Keratinocyte (primary cell): Measurements from ENCODE around the gene ZC2HC1B. TPM values are rescaled to one million over a fixed set of nuclear protein-coding genes. Genes with fewer than 3 reads are reported as not detected.

ENCODE experiments used
- DNase-seq: peaks from one replicate; pipeline ENCODE4 v3.0.0-alpha.2; 2011; ENCODE audit warnings: low read depth, missing footprints, low spot score
- FAIRE-seq: peaks from 2 replicates; lab custom pipeline; 2011; peaks lifted over from hg19 to GRCh38; lab: Jason Lieb, UNC
- H2AFZ ChIP-seq: 2 replicates; pipeline ENCODE4 v1.6.0; 2012; ENCODE audit warnings: low read length, control low read depth, inconsistent platforms; ENCODE audit not compliant: control insufficient read depth
- H3K27ac ChIP-seq: 2 replicates; pipeline ENCODE4 v1.5.1; 2011; ENCODE audit warnings: low read length; ENCODE audit not compliant: control insufficient read depth, insufficient read depth
- H3K27me3 ChIP-seq: 3 replicates; pipeline ENCODE4 v1.6.0; 2011; ENCODE audit warnings: low read length; ENCODE audit not compliant: control insufficient read depth, insufficient read depth; ENCODE audit errors: extremely low read depth
- H3K36me3 ChIP-seq, 2 experiments: 2 replicates in 1 of 2; 3 replicates in 1 of 2; pipeline ENCODE4 v1.5.1; 2011; ENCODE audit warnings: low read length in 2 of 2, mild to moderate bottlenecking in 1 of 2; ENCODE audit not compliant: control insufficient read depth in 2 of 2, insufficient read depth in 2 of 2; ENCODE audit errors: extremely low read depth in 1 of 2
- H3K4me1 ChIP-seq: 3 replicates; pipeline ENCODE4 v1.5.1; 2011; ENCODE audit warnings: low read length; ENCODE audit not compliant: control insufficient read depth, insufficient read depth; ENCODE audit errors: extremely low read depth
- H3K4me2 ChIP-seq: 3 replicates; pipeline ENCODE4 v1.6.0; 2011; ENCODE audit warnings: low read depth, low read length; ENCODE audit not compliant: control insufficient read depth, insufficient read depth; ENCODE audit errors: extremely low read depth
- H3K4me3 ChIP-seq, 3 experiments: fragments of 200-600 bp in 1 of 3; sonication (generic) in 1 of 3; 2 replicates in 2 of 3; 3 replicates in 1 of 3; pipeline ENCODE4 v1.5.1; 2011 to 2016; ENCODE audit warnings: low read length in 3 of 3, mild to moderate bottlenecking in 3 of 3, control low read depth in 2 of 3, inconsistent platforms in 1 of 3, low read depth in 1 of 3, mixed read lengths in 1 of 3, mixed run types in 1 of 3, moderate library complexity in 1 of 3; ENCODE audit not compliant: control insufficient read depth in 2 of 3, insufficient read depth in 2 of 3; ENCODE audit errors: extremely low read depth in 1 of 3
- H3K79me2 ChIP-seq: 2 replicates; pipeline ENCODE4 v1.6.0; 2012; ENCODE audit warnings: low read length; ENCODE audit not compliant: control insufficient read depth, insufficient read depth
- H3K9ac ChIP-seq: 3 replicates; pipeline ENCODE4 v1.6.0; 2011; ENCODE audit warnings: low read length; ENCODE audit not compliant: control insufficient read depth, insufficient read depth; ENCODE audit errors: extremely low read depth
- H3K9me1 ChIP-seq: 3 replicates; pipeline ENCODE4 v1.6.0; 2011; ENCODE audit warnings: low read length; ENCODE audit not compliant: control insufficient read depth, insufficient read depth; ENCODE audit errors: extremely low read depth
- H3K9me3 ChIP-seq: 2 replicates; pipeline ENCODE4 v1.5.1; 2012; ENCODE audit warnings: low read depth, low read length; ENCODE audit not compliant: control insufficient read depth
- H4K20me1 ChIP-seq: 3 replicates; pipeline ENCODE4 v1.6.0; 2011; ENCODE audit warnings: low read length; ENCODE audit not compliant: control insufficient read depth, insufficient read depth; ENCODE audit errors: extremely low read depth
- EZH2 ChIP-seq: IDR thresholded peaks from one replicate; pipeline ENCODE4 v1.6.1; 2012; ENCODE audit warnings: inconsistent platforms, mild to moderate bottlenecking, low read length, moderate library complexity
- dilution Hi-C: fragments of 300-500 bp; cut with MboI; formaldehyde crosslinking; loops from one replicate; pipeline ENCODE4 v1.7.0; 2020; ENCODE audit warnings: low sequenced_read_pairs; ENCODE audit not compliant: extremely low pct_ligation_motif_present
- polyA plus RNA-seq, 5 experiments: library from polyadenylated mRNA; depleted of rRNA in 3 of 5; stranded (reverse) in 3 of 5; stranded (forward) in 1 of 5; unstranded in 1 of 5; fragments of >200 nt; gene quantifications; 1 replicate in 1 of 5; 2 replicates in 3 of 5; 3 replicates in 1 of 5; pipeline versions ENCODE4 v1.2.1 to v1.2.3, GENCODE V29; 2011 to 2012; ENCODE audit warnings: missing spikeins in 2 of 5, low read depth in 1 of 5, low replicate concordance in 1 of 5
- TF ChIP-seq, protein P1 (sequence below), 3 experiments: IDR thresholded peaks in 1 of 3; conservative IDR thresholded peaks in 1 of 3; optimal IDR thresholded peaks in 1 of 3; 2 replicates in 2 of 3; 3 replicates in 1 of 3; pipeline versions ENCODE3 to v1.5.1; 2011; ENCODE audit warnings: low read length in 3 of 3, mild to moderate bottlenecking in 3 of 3, moderate library complexity in 2 of 3, control low read depth in 1 of 3, inconsistent platforms in 1 of 3; ENCODE audit not compliant: insufficient read depth in 2 of 3; ENCODE audit errors: extremely low read depth in 1 of 3

The ZC2HC1B gene
- polyA plus RNA-seq, 1 donor (not counting 4 experiments of a cell fraction or from before 2014, with no cell fraction given) = not detected

DNA sequence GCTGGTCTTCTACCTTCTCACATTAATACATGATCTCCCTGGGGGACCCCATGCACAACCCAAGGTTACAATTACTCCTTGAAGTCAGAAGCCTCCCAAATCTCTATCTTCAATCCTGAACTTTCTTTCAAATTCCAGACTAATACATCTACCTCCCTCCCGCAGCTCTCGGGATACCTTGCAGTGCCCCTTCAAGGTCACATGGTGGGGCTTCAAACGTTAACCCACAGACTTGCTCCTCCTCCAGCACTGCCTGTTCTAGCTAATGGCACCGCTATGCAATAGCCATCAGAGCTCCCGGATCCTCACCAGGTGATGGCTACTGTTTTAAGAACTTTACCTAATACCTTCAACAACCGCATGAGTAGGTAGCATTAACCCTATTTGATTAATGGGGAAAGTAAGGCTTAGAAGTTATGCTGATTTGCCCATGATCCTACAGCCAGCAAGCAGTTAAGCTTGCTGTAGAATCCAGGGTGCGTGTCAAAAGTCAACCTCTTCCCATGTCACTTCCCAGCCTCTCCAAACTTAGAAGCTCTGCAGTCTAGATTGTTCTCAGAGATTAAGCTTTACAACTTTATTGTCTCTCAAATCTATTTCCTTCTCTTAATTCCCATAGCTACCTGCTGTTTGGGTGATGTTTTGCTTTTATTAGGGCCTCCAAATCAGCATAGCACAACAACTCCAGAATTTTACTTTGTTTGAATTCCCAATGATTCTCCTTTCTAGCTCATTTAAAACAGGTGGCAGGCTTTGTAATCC lies 99.1 kb downstream of the ZC2HC1B start:
- Histone ChIP-seq H3K27me3 (peaks cover 4% of the 10 kb centered on the region), H3K9ac (no peak overlapping the region), H2AFZ (no peak overlapping the region), H4K20me1 (no peaks in the 10 kb centered on the region), H3K36me3 (no peaks in the 10 kb centered on the region), H3K27ac (no peak overlapping the region), H3K9me3 (no peaks in the 10 kb centered on the region), H3K4me1 (no peaks in the 10 kb centered on the region), H3K79me2 (no peaks in the 10 kb centered on the region), H3K4me3 (no peak overlapping the region), H3K4me2 (no peak overlapping the region), H3K9me1 (no peaks in the 10 kb centered on the region)
- TF ChIP-seq, protein P1, sequence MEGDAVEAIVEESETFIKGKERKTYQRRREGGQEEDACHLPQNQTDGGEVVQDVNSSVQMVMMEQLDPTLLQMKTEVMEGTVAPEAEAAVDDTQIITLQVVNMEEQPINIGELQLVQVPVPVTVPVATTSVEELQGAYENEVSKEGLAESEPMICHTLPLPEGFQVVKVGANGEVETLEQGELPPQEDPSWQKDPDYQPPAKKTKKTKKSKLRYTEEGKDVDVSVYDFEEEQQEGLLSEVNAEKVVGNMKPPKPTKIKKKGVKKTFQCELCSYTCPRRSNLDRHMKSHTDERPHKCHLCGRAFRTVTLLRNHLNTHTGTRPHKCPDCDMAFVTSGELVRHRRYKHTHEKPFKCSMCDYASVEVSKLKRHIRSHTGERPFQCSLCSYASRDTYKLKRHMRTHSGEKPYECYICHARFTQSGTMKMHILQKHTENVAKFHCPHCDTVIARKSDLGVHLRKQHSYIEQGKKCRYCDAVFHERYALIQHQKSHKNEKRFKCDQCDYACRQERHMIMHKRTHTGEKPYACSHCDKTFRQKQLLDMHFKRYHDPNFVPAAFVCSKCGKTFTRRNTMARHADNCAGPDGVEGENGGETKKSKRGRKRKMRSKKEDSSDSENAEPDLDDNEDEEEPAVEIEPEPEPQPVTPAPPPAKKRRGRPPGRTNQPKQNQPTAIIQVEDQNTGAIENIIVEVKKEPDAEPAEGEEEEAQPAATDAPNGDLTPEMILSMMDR (optimal IDR thresholded peaks at IDR 0.05 in 1 of 3, IDR thresholded peaks at IDR 0.05 in 1 of 3, conservative IDR thresholded peaks at IDR 0.05 in 1 of 3; ENCODE audit: extremely low read depth in 1 of 3, insufficient read depth in 2 of 3, low read length in 3 of 3) = no peak
- TF ChIP-seq EZH2 = no peak
- dilution Hi-C loops = no loop called here
- DNase-seq (no peak), FAIRE-seq (no peak)

DNA sequence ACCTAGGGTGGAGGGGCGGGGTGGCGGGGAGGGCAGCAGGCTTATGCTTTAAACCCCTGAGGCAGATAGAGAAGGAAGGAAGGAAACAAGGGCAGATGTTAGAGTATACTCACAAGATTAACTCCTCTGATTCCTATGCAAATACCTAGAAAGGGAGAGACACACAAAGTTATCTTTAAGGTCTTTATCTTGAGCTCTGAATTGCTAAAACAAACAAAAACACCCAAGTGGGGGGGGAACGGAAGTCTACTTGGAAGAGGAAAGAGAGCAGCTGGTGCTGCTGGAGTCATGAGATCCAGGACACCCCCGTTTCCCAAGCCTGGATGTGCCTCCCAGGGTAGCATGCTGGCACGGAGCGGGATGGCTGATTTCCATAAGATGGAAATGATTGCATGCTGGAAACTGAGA lies 100.4 kb downstream of the ZC2HC1B start:
- dilution Hi-C loops = no loop called here
- H3K79me2 ChIP-seq = no peaks in the 10 kb centered on the region
- H3K4me2 ChIP-seq = no peak overlapping the region
- no peak overlapping the region for H3K9ac ChIP-seq
- DNase-seq (no peak), FAIRE-seq (no peak)
- no peaks in the 10 kb centered on the region for H3K9me3 ChIP-seq
- no peaks in the 10 kb centered on the region for H3K36me3 ChIP-seq
- H3K4me1 ChIP-seq = no peaks in the 10 kb centered on the region
- TF ChIP-seq EZH2 = no peak
- TF ChIP-seq, protein P1 (optimal IDR thresholded peaks at IDR 0.05 in 1 of 3, IDR thresholded peaks at IDR 0.05 in 1 of 3, conservative IDR thresholded peaks at IDR 0.05 in 1 of 3; ENCODE audit: extremely low read depth in 1 of 3, insufficient read depth in 2 of 3, low read length in 3 of 3) = no peak
- no peak overlapping the region for H3K4me3 ChIP-seq
- H2AFZ ChIP-seq = no peak overlapping the region
- no peaks in the 10 kb centered on the region for H4K20me1 ChIP-seq
- H3K27me3 ChIP-seq = no peaks in the 10 kb centered on the region
- no peaks in the 10 kb centered on the region for H3K9me1 ChIP-seq
- no peak overlapping the region for H3K27ac ChIP-seq
